Measurements from ENCODE around the gene CCDC90B.
A peak's percentile ranks its signal among the peaks of the same experiment; 100 is the strongest.

The CCDC90B gene

DNA sequence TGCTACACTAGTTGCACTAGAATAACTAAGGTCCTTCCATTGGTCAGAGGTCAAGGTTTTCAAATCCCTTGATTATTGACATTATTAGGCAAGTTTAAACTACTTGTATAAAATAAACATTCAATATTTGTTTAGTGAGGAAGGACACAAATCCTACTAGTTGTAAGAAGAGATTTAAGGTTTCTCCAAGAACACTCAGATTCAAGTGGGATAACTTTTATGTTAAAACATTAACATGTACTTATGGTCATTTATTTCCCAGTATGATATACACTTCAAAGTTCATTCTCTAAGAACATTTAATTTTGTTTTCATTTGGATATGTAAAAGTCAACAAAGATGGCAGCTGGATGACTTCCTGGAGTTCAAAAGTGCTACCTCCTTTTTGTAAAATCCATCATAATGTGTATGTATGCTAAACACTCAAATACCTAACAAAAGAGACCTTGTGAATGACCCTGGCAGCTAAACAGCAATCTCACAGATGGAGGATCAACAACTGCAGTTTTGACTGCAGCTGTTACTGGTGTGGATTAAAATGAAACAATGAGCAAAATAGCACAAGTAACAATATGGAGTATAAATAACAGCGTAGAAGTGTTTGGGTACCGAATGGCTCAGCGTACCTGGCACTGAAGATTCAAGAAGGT lies 1.5 kb downstream of the CCDC90B start:
- TF ChIP-seq, protein P1, sequence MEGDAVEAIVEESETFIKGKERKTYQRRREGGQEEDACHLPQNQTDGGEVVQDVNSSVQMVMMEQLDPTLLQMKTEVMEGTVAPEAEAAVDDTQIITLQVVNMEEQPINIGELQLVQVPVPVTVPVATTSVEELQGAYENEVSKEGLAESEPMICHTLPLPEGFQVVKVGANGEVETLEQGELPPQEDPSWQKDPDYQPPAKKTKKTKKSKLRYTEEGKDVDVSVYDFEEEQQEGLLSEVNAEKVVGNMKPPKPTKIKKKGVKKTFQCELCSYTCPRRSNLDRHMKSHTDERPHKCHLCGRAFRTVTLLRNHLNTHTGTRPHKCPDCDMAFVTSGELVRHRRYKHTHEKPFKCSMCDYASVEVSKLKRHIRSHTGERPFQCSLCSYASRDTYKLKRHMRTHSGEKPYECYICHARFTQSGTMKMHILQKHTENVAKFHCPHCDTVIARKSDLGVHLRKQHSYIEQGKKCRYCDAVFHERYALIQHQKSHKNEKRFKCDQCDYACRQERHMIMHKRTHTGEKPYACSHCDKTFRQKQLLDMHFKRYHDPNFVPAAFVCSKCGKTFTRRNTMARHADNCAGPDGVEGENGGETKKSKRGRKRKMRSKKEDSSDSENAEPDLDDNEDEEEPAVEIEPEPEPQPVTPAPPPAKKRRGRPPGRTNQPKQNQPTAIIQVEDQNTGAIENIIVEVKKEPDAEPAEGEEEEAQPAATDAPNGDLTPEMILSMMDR (IDR thresholded peaks at IDR 0.05; ENCODE audit: insufficient read depth, low read length, poor library complexity, severe bottlenecking) = no peak
- peak overlapping the region; percentile 98 for H3K4me3 ChIP-seq (replicated peaks; ENCODE audit: low read depth, low read length)
- no peaks in the 10 kb centered on the region; the same call in 1 of the 2 replicates for H3K36me3 ChIP-seq (ENCODE audit: control insufficient read depth, insufficient read depth, low read length)
- no peak for DNase-seq (ENCODE audit: extremely low read depth, insufficient read length)
- H3K27me3 ChIP-seq (replicated peaks; ENCODE audit: control insufficient read depth, insufficient read depth, low read length) = no peaks in the 10 kb centered on the region

DNA sequence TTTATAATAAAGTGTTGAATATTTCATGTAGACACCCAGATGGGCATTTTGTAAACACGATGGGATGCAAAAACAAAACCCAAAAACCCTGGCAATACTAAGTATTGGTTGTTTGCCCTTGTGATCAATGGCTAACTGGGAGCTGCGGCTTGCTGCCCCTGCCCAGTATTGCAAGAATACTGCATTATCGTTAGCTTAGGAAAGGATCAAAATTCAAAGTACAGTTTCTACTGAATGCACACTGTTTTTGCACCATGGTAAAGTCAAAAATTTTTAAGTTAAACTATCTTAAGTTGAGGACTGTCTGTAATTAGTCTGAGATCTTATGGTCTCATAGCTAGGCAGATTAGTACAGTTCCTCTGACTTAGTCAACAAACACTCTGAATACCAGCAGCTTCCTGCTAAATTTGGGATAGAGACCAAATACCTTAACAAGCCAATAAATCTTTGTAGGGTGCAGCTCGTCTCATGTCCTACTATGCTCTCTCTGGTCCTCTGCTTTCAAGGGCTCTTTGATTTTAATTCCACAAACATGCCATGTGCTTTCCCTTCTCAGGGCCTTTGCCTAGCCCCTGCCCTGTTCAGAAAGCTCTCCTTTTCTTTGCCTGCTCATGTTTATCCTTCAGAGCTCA lies 4.0 kb downstream of the CCDC90B start:
- TF ChIP-seq, protein P1 (IDR thresholded peaks at IDR 0.05; ENCODE audit: insufficient read depth, low read length, poor library complexity, severe bottlenecking) = no peak
- Histone ChIP-seq H3K36me3 (ENCODE audit: control insufficient read depth, insufficient read depth, low read length) (no peaks in the 10 kb centered on the region; the same call in 1 of the 2 replicates), H3K4me3 (replicated peaks; ENCODE audit: low read depth, low read length) (no peak overlapping the region), H3K27me3 (replicated peaks; ENCODE audit: control insufficient read depth, insufficient read depth, low read length) (no peaks in the 10 kb centered on the region)
- DNase-seq (ENCODE audit: extremely low read depth, insufficient read length) = no peak

DNA sequence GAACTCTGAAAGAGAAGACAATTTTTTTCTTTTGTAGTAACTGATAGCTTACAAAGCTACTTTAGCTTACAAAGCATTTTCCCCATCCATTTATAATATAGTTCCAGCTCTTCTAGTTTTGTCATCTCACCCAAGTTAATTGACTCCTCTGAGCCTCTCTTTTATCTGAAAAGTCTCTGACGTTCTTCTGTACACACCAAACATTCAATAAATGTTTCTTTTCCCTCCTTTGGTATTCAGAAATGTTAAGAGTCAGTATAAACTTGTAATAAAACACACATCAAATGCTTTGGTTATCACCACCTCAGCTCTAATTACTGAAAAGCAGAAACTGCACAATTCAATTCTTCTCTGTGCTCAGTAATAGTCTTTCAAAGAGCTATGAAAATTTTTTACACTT lies 5.9 kb downstream of the CCDC90B start:
- no peak for DNase-seq (ENCODE audit: extremely low read depth, insufficient read length)
- TF ChIP-seq, protein P1 (IDR thresholded peaks at IDR 0.05; ENCODE audit: insufficient read depth, low read length, poor library complexity, severe bottlenecking) = no peak
- no peaks in the 10 kb centered on the region for H3K27me3 ChIP-seq (replicated peaks; ENCODE audit: control insufficient read depth, insufficient read depth, low read length)
- no peak overlapping the region for H3K4me3 ChIP-seq (replicated peaks; ENCODE audit: low read depth, low read length)
- H3K36me3 ChIP-seq (ENCODE audit: control insufficient read depth, insufficient read depth, low read length) = peaks cover 2% of the 10 kb centered on the region; the same call in 1 of the 2 replicates

DNA sequence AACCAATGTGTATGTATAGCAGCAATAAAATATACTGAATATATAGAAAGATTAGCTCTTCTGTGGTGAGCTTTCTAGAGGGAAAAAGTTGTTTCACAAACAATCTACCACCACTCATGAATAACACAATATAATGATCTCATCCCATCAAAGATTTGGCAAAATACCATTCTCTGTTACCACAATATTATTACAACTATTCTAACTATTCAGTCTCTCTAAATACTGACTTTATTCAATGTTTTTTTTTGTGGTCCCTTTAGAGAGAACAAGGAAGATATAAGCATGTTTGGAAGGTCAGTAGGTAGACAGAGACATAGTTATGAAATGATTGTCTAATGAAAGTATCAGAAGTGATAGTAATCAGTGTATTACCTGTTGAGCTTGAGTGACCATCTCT lies 7.8 kb downstream of the CCDC90B start:
- TF ChIP-seq, protein P1 (IDR thresholded peaks at IDR 0.05; ENCODE audit: insufficient read depth, low read length, poor library complexity, severe bottlenecking) = no peak
- no peak for DNase-seq (ENCODE audit: extremely low read depth, insufficient read length)
- no peak overlapping the region for H3K4me3 ChIP-seq (replicated peaks; ENCODE audit: low read depth, low read length)
- no peaks in the 10 kb centered on the region for H3K27me3 ChIP-seq (replicated peaks; ENCODE audit: control insufficient read depth, insufficient read depth, low read length)
- H3K36me3 ChIP-seq (ENCODE audit: control insufficient read depth, insufficient read depth, low read length) = peaks cover 2% of the 10 kb centered on the region; the same call in 1 of the 2 replicates

DNA sequence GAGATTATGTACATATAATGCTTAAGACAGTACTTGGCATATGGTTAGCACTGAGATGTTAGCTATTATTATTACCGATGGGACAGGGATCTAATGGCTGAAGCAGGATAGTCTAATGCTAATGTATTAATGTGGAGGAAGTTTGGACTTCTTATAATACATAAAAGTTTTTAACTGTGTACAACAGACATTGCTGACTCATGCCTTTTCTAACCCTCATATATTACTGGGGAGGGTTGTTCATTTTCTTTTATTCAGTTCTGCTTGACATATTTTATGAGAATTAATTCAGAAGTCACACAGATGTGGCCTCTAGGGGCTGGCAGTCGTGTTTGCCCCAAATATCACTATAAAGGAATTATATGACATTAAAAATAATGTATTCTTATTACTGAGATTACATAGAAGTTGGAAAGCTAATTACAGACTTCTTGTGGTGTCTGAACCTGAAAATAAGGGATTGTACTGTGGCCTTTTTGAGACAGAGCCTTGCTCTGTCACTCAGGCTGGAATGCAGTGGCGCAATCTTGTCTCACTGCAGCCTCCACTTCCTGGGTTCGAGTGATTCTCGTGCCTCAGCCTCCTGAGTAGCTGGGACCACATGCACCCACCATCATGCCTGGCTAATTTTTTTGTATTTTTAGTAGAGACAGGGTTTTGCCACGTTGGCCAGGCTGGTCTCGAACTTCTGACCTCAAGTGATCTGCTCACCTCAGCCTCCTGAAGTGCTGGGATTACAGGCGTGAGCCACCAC lies 10.1 kb downstream of the CCDC90B start:
- no peak for DNase-seq (ENCODE audit: extremely low read depth, insufficient read length)
- TF ChIP-seq, protein P1 (IDR thresholded peaks at IDR 0.05; ENCODE audit: insufficient read depth, low read length, poor library complexity, severe bottlenecking) = no peak
- Histone ChIP-seq H3K36me3 (ENCODE audit: control insufficient read depth, insufficient read depth, low read length) (peaks cover 2% of the 10 kb centered on the region), H3K4me3 (replicated peaks; ENCODE audit: low read depth, low read length) (no peak overlapping the region), H3K27me3 (replicated peaks; ENCODE audit: control insufficient read depth, insufficient read depth, low read length) (no peaks in the 10 kb centered on the region)
